Measurements from ENCODE around the gene PPP2R3C. TPM values are rescaled to one million over a fixed set of nuclear protein-coding genes. Genes with fewer than 3 reads are reported as not detected.
"Not testable (repeated sequence)": the region's sequence is repeated elsewhere in the genome, so short reads cannot be mapped to it uniquely, and the experiment has no call there.

PPP2R3C gene
- total RNA-seq, 4 donors from 2014 or later, result 15.1 to 31.0 (median 24.9) TPM

- Histone ChIP-seq H3K27ac (no peak overlapping the region), H3K36me3 (peaks cover 22 to 24% of the 10 kb centered on the region in 2 donors), H3K9me3 (no peaks in the 10 kb centered on the region), H3K4me3 (replicated peaks in 1 of 3) (no peak overlapping the region), H3K27me3 (no peaks in the 10 kb centered on the region), H3K4me1 (peaks cover 9 to 17% of the 10 kb centered on the region in 2 donors)
- intact Hi-C loops (cut with DNase I), result no loop called here
- no peak for TF ChIP-seq POLR2A (IDR thresholded peaks at IDR 0.05)
- no peak for TF ChIP-seq CTCF (IDR thresholded peaks at IDR 0.05)
- no peak for DNase-seq
These were observed 13.9 kb downstream of the PPP2R3C start for GRCh38 chr14:35107866-35108265.

- WGBS, 2 donors, result 94 to 97% methylated on average over 6 of the region's 6 CpGs
- H3K4me3 ChIP-seq (replicated peaks in 1 of 3); H3K4me1 ChIP-seq; DNase-seq; H3K9me3 ChIP-seq; H3K27ac ChIP-seq; H3K27me3 ChIP-seq; intact Hi-C loops (cut with DNase I): not testable (repeated sequence)
- H3K36me3 ChIP-seq, result peaks cover 9 to 16% of the 10 kb centered on the region in 2 donors
These were observed 27.1 kb downstream of the PPP2R3C start for GRCh38 chr14:35094645-35095044.

- Histone ChIP-seq H3K4me1 (no peaks in the 10 kb centered on the region), H3K9me3 (no peaks in the 10 kb centered on the region), H3K27ac (no peak overlapping the region), H3K36me3 (peaks cover 6 to 31% of the 10 kb centered on the region in 2 donors), H3K4me3 (replicated peaks in 1 of 3) (no peak overlapping the region), H3K27me3 (no peaks in the 10 kb centered on the region)
- no peak for DNase-seq
- TF ChIP-seq POLR2A (IDR thresholded peaks at IDR 0.05) (no peak), CTCF (IDR thresholded peaks at IDR 0.05) (no peak)
- intact Hi-C loops (cut with DNase I), result no loop called here
- 93 to 97% methylated on average over 2 of the region's 2 CpGs for WGBS, 2 donors
These were observed 33.3 kb downstream of the PPP2R3C start for GRCh38 chr14:35088514-35088913.

- TF ChIP-seq POLR2A (IDR thresholded peaks at IDR 0.05), result no peak
- no peaks in the 10 kb centered on the region for H3K4me1 ChIP-seq
- no peak overlapping the region for H3K4me3 ChIP-seq (replicated peaks in 1 of 3)
- no peak for DNase-seq
- H3K27ac ChIP-seq, result no peak overlapping the region
- 88 to 97% methylated on average over 2 of the region's 2 CpGs for WGBS, 2 donors
- H3K9me3 ChIP-seq, result no peaks in the 10 kb centered on the region
- H3K36me3 ChIP-seq, result peaks cover 21 to 30% of the 10 kb centered on the region in 2 donors
- intact Hi-C loops (cut with DNase I), result no loop called here
- H3K27me3 ChIP-seq, result no peaks in the 10 kb centered on the region
These were observed 36.3 kb downstream of the PPP2R3C start for GRCh38 chr14:35085441-35085840.

GRCh38 chr14:35083530-35084150 is 38.1 kb downstream of the PPP2R3C start:
- Histone ChIP-seq H3K36me3 (peaks cover 28 to 38% of the 10 kb centered on the region in 2 donors), H3K4me1 (no peaks in the 10 kb centered on the region), H3K27me3 (no peaks in the 10 kb centered on the region), H3K9me3 (no peaks in the 10 kb centered on the region), H3K4me3 (replicated peaks in 1 of 3) (no peak overlapping the region), H3K27ac (no peak overlapping the region)
- TF ChIP-seq CTCF (IDR thresholded peaks at IDR 0.05), result no peak
- TF ChIP-seq POLR2A (IDR thresholded peaks at IDR 0.05), result no peak
- no peak for DNase-seq
- intact Hi-C loops (cut with DNase I), result no loop called here
- 96 to 97% methylated on average over 8 of the region's 8 CpGs for WGBS, 2 donors

- WGBS, 2 donors, result 88 to 96% methylated on average over 1 of the region's 1 CpG
- intact Hi-C loops (cut with DNase I), result no loop called here
- no peak for DNase-seq
- Histone ChIP-seq H3K4me1 (no peaks in the 10 kb centered on the region), H3K27me3 (no peaks in the 10 kb centered on the region), H3K36me3 (peaks cover 29 to 32% of the 10 kb centered on the region in 2 donors), H3K4me3 (replicated peaks in 1 of 3) (no peak overlapping the region), H3K27ac (no peak overlapping the region), H3K9me3 (no peaks in the 10 kb centered on the region)
- TF ChIP-seq CTCF (IDR thresholded peaks at IDR 0.05), result no peak
- no peak for TF ChIP-seq POLR2A (IDR thresholded peaks at IDR 0.05)
These were observed 42.0 kb downstream of the PPP2R3C start for GRCh38 chr14:35079742-35080141.
